PC-3 (cell line): ENCODE results near the gene ASB7. TPM values are rescaled to one million over a fixed set of nuclear protein-coding genes. Genes with fewer than 3 reads are reported as not detected.

Source experiments
- ATAC-seq: fragments of 200-7000 bp; cut with Tn5 transposase; 2 replicates; pipeline ENCODE4 v1.9.1; 2020; ENCODE audit warnings: mild to moderate bottlenecking, moderate library complexity
- BruUV-seq: library from RNA; stranded (reverse); fragments of 400-500 nt; replicated peaks from 2 replicates; lab custom pipeline; 2021; lab: Mats Ljungman, UMichigan
- CTCF ChIA-PET: fragments of 300-600 bp; sonication (Branson Sonifier 250); formaldehyde crosslinking; loops from one replicate; lab custom pipeline; 2022; ENCODE audit warnings: antibody characterized with exemption; lab: Charles Lee
- POLR2A ChIA-PET: fragments of 300-600 bp; sonication (Branson Sonifier 250); formaldehyde crosslinking; loops from one replicate; lab custom pipeline; 2022; ENCODE audit warnings: antibody characterized with exemption; ENCODE audit not compliant: unreplicated experiment; lab: Charles Lee
- DNase-seq: peaks from one replicate; pipeline ENCODE4 v3.0.0-alpha.2; 2015
- H2AFZ ChIP-seq: fragments of 300-600 bp; sonication (generic); 2 replicates; pipeline ENCODE4 v1.6.0; 2016; ENCODE audit warnings: antibody characterized with exemption, low read length
- H3F3A ChIP-seq: fragments of 300-600 bp; sonication (generic); one replicate; pipeline ENCODE4 v1.6.0; 2017; ENCODE audit warnings: antibody characterized with exemption, low read length, control low read depth, mild to moderate bottlenecking; ENCODE audit not compliant: unreplicated experiment
- H3K27ac ChIP-seq: fragments of 300-600 bp; sonication (generic); 2 replicates; pipeline ENCODE4 v1.5.1; 2016; ENCODE audit warnings: mild to moderate bottlenecking, low read length
- H3K27me3 ChIP-seq: fragments of 300-600 bp; sonication (generic); 2 replicates; pipeline ENCODE4 v1.6.1; 2016; ENCODE audit warnings: low read length, mixed read lengths
- H3K36me3 ChIP-seq: fragments of 300-600 bp; sonication (generic); 2 replicates; pipeline ENCODE4 v1.6.1; 2016; ENCODE audit warnings: low read depth, mixed run types, low read length, mixed read lengths
- H3K4me1 ChIP-seq: fragments of 300-600 bp; sonication (generic); 2 replicates; pipeline ENCODE4 v1.5.1; 2016; ENCODE audit warnings: low read length; ENCODE audit not compliant: insufficient read depth
- H3K4me2 ChIP-seq: fragments of 300-600 bp; sonication (generic); 2 replicates; pipeline ENCODE4 v1.6.0; 2016; ENCODE audit warnings: low read length
- H3K4me3 ChIP-seq: fragments of 300-600 bp; sonication (generic); 2 replicates; pipeline ENCODE4 v1.5.1; 2016; ENCODE audit warnings: mild to moderate bottlenecking, low read length, mixed read lengths
- H3K79me2 ChIP-seq: fragments of 300-600 bp; sonication (generic); 2 replicates; pipeline ENCODE4 v1.6.1; 2017; ENCODE audit warnings: low read length, mixed read lengths
- H3K9ac ChIP-seq: fragments of 300-600 bp; sonication (generic); 2 replicates; pipeline ENCODE4 v1.6.0; 2016; ENCODE audit warnings: mild to moderate bottlenecking, low read length
- H3K9me2 ChIP-seq: fragments of 300-600 bp; sonication (generic); replicated peaks from 2 replicates; pipeline ENCODE4 v1.6.1; 2016; ENCODE audit warnings: mixed run types, low read length, mixed read lengths
- H3K9me3 ChIP-seq: fragments of 300-600 bp; sonication (generic); 2 replicates; pipeline ENCODE4 v1.6.1; 2016; ENCODE audit warnings: low read length, mixed read lengths
- H4K20me1 ChIP-seq: fragments of 300-600 bp; sonication (generic); 2 replicates; pipeline ENCODE4 v1.6.1; 2016; ENCODE audit warnings: low read length, mixed read lengths
- EZH2 ChIP-seq: fragments of 300-600 bp; sonication (generic); IDR thresholded peaks from one replicate; pipeline ENCODE4 v1.6.1; 2017; ENCODE audit warnings: antibody characterized with exemption, mild to moderate bottlenecking, low read length; ENCODE audit not compliant: unreplicated experiment
- EZH2phosphoT487 ChIP-seq: fragments of 300-600 bp; sonication (generic); IDR thresholded peaks from 2 replicates; pipeline ENCODE4 v1.6.1; 2018; ENCODE audit warnings: mild to moderate bottlenecking, antibody characterized with exemption, low read length, borderline replicate concordance
- intact Hi-C: fragments of 100-400 bp; cut with micrococcal nuclease; formaldehyde crosslinking; loops from 2 replicates; pipeline ENCODE4 v1.9.0; 2023
- total RNA-seq: library from RNA; depleted of rRNA; stranded (reverse); fragments of >200 nt; gene quantifications from 2 replicates; pipeline ENCODE4 v1.2.3, GENCODE V29; 2014
- TF ChIP-seq, protein P1 (sequence below): fragments of 300-600 bp; sonication (generic); conservative IDR thresholded peaks from 2 replicates; pipeline ENCODE4 v1.5.1; 2017; ENCODE audit warnings: antibody characterized with exemption, low read depth, mild to moderate bottlenecking, low read length

The ASB7 gene
- total RNA-seq, 1 experiment from 2014 or later: 7.8 TPM

DNA sequence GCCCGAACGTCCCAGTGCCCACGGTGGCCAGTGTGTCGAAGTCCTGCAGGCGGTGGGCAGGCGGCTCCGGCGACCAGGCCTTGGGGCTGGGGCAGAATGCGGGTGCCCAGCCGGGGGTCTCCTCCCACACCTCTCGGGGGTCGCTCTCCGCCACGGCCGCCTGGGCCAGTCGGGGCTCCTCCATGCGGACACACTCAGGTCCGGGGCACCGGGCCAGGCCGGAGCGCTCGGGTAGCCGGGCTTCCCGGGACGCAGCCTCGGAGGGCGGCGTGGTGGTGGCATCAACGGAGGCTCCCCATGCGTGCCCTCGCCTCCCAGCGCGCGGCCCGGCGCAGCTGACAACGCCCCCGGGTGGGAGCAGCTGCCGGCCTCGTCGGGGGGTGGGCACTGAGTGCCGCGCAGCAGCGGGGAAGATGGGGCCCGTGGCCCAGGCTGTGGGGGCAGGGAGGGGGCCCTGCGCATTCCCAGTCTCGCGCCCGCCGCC is 43.6 kb upstream of the ASB7 start:
- DNase-seq: no peak
- no peak overlapping the region for H3K4me3 ChIP-seq
- H3F3A ChIP-seq: no peaks in the 10 kb centered on the region
- no peaks in the 10 kb centered on the region for H3K9me2 ChIP-seq
- no peaks in the 10 kb centered on the region for H3K36me3 ChIP-seq
- no peaks in the 10 kb centered on the region for H3K27me3 ChIP-seq
- no peaks in the 10 kb centered on the region for H4K20me1 ChIP-seq
- H3K4me2 ChIP-seq: no peak overlapping the region
- H2AFZ ChIP-seq: no peak overlapping the region
- TF ChIP-seq, protein P1, sequence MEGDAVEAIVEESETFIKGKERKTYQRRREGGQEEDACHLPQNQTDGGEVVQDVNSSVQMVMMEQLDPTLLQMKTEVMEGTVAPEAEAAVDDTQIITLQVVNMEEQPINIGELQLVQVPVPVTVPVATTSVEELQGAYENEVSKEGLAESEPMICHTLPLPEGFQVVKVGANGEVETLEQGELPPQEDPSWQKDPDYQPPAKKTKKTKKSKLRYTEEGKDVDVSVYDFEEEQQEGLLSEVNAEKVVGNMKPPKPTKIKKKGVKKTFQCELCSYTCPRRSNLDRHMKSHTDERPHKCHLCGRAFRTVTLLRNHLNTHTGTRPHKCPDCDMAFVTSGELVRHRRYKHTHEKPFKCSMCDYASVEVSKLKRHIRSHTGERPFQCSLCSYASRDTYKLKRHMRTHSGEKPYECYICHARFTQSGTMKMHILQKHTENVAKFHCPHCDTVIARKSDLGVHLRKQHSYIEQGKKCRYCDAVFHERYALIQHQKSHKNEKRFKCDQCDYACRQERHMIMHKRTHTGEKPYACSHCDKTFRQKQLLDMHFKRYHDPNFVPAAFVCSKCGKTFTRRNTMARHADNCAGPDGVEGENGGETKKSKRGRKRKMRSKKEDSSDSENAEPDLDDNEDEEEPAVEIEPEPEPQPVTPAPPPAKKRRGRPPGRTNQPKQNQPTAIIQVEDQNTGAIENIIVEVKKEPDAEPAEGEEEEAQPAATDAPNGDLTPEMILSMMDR: no peak
- TF ChIP-seq EZH2 (no peak), EZH2phosphoT487 (no peak)
- no peaks in the 10 kb centered on the region for H3K9me3 ChIP-seq
- H3K27ac ChIP-seq: no peak overlapping the region
- POLR2A ChIA-PET: no interaction called here
- no peak for ATAC-seq
- H3K4me1 ChIP-seq: no peaks in the 10 kb centered on the region
- H3K79me2 ChIP-seq: no peaks in the 10 kb centered on the region
- BruUV-seq: no TSS peak
- H3K9ac ChIP-seq: no peak overlapping the region
- CTCF ChIA-PET: no interaction called here
- intact Hi-C loops: no loop called here

DNA sequence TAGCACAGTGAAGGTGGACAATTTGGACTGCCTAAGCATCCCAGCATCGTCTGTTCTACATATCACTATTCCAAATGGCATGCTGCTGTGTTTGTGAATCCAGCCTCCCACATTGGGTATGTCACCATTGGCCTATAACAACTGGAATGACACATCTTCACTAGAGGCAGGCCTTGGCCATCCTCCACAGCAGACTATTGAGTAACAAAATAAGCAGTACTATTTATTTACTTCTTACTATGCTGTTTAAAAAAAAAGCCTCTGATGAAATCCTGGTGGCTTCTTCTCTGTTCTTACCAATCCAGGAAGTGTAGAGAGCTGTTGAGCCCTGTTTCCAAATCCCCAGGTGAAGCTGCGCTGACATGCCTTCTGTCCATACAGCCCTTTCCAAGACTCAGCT is 43.1 kb upstream of the ASB7 start:
- ChIA-PET POLR2A (no interaction called here), CTCF (no interaction called here)
- Histone ChIP-seq H2AFZ (no peak overlapping the region), H3K9ac (no peak overlapping the region), H4K20me1 (no peaks in the 10 kb centered on the region), H3K4me2 (no peak overlapping the region), H3K9me2 (no peaks in the 10 kb centered on the region), H3K4me1 (no peaks in the 10 kb centered on the region), H3K36me3 (no peaks in the 10 kb centered on the region), H3K4me3 (no peak overlapping the region), H3K27ac (no peak overlapping the region), H3F3A (no peaks in the 10 kb centered on the region), H3K27me3 (no peaks in the 10 kb centered on the region), H3K9me3 (no peaks in the 10 kb centered on the region), H3K79me2 (no peaks in the 10 kb centered on the region)
- intact Hi-C loops: no loop called here
- no peak for TF ChIP-seq EZH2phosphoT487
- no peak for TF ChIP-seq EZH2
- TF ChIP-seq, protein P1: no peak
- ATAC-seq (no peak), DNase-seq (peak; percentile 34)
- BruUV-seq: no TSS peak

DNA sequence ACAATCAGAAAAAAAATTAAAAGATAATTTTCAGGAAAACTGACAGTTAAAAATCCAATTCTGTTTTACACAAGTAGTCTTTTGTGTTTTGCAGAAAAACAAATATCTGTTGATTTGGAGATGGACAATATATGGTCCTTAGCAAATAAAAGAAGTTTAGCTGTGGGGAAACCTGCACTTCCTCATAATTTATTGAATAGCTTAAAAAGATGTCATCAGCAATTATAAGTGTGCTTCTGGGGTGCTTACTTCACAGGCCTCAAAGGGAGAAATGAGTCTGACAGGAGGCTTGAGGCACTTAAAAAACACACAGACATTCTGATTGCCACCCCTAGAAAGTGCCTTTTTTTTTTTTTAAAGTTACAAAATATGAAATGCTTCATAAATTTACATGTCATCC is 42.1 kb upstream of the ASB7 start:
- Histone ChIP-seq H3K4me1 (no peaks in the 10 kb centered on the region), H4K20me1 (no peaks in the 10 kb centered on the region), H3K9me2 (no peaks in the 10 kb centered on the region), H3K4me3 (no peak overlapping the region), H3K27me3 (no peaks in the 10 kb centered on the region), H3F3A (no peaks in the 10 kb centered on the region), H3K36me3 (no peaks in the 10 kb centered on the region), H3K27ac (no peak overlapping the region), H3K9ac (no peak overlapping the region), H3K79me2 (no peaks in the 10 kb centered on the region), H3K4me2 (no peak overlapping the region), H3K9me3 (no peaks in the 10 kb centered on the region), H2AFZ (no peak overlapping the region)
- CTCF ChIA-PET: no interaction called here
- POLR2A ChIA-PET: no interaction called here
- DNase-seq (no peak), ATAC-seq (no peak)
- TF ChIP-seq EZH2phosphoT487: no peak
- no peak for TF ChIP-seq EZH2
- TF ChIP-seq, protein P1: no peak
- BruUV-seq: no TSS peak
- intact Hi-C loops: no loop called here
